Omental fat pad (tissue), 4 donors: Measurements from ENCODE around the gene CYGB. TPM values are rescaled to one million over a fixed set of nuclear protein-coding genes. Genes with fewer than 3 reads are reported as not detected.
"Not testable (repeated sequence)": the region's sequence is repeated elsewhere in the genome, so short reads cannot be mapped to it uniquely, and the experiment has no call there.

Experiments used
- ATAC-seq: fragments of 150-250 bp; one replicate; pipeline ENCODE4 v1.9.1; 2016; ENCODE audit warnings: mild to moderate bottlenecking, moderate library complexity; ENCODE audit not compliant: low FRiP score
- DNase-seq: peaks from one replicate; pipeline ENCODE4 v3.0.0-alpha.2; 2019; ENCODE audit warnings: low spot score
- total RNA-seq, 4 donors: library from RNA; depleted of rRNA; stranded (reverse); fragments of >200 nt; gene quantifications; one replicate each; pipeline ENCODE4 v1.1.0, GENCODE V29; 2016
- TF ChIP-seq, protein P1 (sequence below), 3 donors: fragments of 450-650 bp; IDR thresholded peaks; one replicate each; pipeline ENCODE4 v1.5.1; 2016 to 2017; ENCODE audit warnings: antibody characterized with exemption in 3 of 3, mild to moderate bottlenecking in 3 of 3, moderate library complexity in 2 of 3

CYGB gene
- total RNA-seq, 4 donors from 2014 or later = 18.9 to 46.2 (median 35.2) TPM

DNA sequence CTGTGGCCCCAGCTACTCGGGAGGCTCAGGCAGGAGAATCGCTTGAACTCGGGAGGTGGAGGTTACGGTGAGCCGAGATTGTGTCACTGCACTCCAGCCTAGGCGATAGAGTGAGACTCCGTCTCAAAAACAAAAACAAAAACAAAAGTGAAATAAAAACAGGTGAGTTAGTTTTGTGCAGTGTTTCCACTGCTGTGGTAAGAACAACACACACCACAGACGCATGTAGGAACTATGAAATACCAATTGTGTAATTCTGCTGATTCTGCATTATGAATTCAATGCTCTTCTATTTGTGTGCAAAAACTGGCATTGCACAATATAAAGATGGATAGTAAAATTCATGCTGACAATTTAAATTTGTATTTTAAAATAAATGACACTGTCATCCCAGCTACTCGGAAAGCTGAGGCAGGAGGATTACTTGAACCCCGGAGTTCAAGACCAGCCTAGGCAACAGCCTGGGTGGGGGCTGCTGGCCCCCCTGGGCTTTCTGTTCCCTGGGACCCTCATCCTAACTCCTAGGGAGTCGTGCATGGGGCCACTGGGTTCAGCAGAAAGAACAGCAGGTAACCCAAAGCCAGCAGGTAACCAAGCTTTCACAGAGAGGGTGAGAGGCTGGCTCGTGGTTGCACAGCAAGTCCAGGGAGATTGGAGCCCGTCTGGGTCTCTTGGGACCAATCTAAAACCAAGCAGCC is 25.7 kb downstream of the CYGB start:
- no peak for ATAC-seq
- DNase-seq = no peak
- TF ChIP-seq, protein P1, sequence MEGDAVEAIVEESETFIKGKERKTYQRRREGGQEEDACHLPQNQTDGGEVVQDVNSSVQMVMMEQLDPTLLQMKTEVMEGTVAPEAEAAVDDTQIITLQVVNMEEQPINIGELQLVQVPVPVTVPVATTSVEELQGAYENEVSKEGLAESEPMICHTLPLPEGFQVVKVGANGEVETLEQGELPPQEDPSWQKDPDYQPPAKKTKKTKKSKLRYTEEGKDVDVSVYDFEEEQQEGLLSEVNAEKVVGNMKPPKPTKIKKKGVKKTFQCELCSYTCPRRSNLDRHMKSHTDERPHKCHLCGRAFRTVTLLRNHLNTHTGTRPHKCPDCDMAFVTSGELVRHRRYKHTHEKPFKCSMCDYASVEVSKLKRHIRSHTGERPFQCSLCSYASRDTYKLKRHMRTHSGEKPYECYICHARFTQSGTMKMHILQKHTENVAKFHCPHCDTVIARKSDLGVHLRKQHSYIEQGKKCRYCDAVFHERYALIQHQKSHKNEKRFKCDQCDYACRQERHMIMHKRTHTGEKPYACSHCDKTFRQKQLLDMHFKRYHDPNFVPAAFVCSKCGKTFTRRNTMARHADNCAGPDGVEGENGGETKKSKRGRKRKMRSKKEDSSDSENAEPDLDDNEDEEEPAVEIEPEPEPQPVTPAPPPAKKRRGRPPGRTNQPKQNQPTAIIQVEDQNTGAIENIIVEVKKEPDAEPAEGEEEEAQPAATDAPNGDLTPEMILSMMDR (IDR thresholded peaks at IDR 0.05) = no peak

DNA sequence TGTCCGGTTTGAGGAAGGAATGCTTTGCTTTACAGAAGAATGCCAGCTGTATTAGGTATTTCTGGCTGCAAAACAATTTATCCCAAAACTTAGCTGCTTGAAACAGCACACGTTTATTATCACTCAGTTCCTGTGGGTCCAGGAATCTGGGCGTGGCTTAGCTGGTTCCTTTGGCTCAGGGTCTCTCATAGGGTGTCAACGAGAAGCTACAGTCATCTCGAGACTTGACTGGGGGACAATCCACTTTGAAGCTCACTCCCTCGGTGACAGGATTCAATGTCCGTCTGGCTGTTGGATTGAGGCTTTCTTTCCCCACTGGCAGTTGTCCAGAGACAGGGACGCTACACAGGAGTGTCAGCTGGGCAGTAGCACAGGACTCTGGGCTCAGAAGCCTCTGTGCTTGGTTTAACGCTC is 26.7 kb downstream of the CYGB start:
- DNase-seq (no peak), ATAC-seq (no peak)
- TF ChIP-seq, protein P1 (IDR thresholded peaks at IDR 0.05) = no peak

DNA sequence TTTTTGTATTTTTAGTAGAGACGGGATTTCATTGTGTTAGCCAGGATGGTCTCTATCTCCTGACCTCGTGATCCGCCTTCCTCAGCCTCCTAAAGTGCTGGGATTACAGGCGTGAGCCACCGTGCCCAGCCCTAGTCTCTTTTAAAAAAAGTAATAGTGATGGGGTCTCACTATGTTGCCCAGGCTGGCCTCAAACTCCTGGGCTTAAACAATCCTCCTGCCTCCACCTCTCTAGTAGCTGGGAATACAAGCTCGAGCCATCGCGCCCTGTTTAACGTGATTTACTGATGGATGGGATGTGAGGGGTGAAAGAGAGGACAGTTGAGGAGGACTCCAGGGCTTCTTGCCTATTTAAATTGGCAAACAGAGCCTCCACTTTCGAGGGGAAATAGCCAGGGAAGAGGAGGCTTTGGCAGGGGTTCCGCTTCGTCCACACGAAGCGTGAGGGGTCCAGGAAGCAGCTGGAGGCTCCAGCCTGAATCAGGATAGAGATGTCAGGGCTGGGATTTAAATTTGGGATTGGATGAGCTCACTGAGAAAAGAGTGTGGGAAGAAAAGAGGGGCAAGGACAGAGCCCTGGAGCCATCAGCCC is 28.9 kb downstream of the CYGB start:
- not testable (repeated sequence) for DNase-seq, ATAC-seq

DNA sequence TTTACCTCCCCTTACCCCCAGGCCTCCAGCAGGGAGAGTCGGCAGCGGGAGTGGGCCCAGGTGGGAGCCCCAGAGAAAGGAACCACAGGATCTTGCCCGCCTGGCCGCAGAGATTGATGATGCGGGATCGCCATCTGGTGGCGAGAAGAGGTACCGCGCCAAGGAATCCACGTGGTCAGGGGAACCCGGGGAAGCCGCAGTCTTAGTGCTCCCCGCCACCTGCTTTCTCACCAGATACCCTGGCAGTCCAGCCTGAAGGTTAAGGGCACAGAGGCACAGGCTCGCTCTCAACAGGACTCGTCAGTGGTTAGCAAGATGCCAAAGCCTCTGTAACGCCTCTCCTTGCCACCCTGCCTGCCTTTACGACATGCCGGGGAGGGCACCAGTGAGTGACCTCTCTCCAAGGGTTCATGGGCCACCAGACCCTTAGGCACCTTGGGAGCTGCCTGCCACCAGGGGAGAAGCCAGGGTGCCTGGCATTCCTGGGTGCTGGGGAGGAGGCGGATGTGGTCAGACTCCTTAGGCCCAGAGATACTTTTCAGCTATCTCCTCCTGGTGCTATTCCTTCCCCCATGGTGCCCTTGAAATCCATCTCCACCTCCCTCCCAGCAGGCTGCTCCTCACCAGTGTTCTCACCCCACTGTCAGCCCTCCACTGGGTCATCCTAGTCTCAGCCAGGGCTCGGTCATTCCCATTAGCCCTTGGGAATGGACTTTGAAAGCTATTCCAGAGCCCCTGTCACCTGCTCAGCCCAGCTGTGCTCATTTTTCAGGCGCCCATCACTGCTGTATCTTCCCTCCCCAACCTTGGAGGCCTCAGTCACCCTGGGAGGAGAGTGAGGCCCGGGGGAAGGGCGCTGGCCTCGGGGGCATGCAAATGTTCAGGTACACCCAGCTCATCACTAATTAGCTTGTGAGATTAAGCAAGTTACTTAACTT is 30.8 kb downstream of the CYGB start:
- TF ChIP-seq, protein P1 (IDR thresholded peaks at IDR 0.05) = peak in 2 of 3 donors; percentile 67 to 89
- ATAC-seq = peak; percentile 72
- DNase-seq = peak; percentile 93

DNA sequence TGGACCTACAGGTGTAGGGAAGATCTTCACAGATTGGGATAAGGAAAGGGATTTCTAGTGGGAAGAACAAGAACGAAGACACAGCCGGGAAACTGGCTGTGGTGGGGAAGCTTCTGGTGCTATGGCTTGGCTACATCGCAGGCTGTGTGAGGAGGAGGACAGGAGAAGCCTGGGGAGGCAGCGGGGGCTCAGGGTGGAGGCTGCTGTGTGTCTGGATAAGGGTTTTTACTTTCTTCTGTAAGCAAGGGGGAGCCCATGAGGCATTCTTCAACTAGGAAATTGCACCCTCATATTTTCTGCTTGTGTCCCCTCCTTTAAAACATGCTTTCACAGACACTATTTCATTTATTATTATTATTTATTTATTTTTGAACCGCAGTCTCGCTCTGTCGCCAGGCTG is 33.4 kb downstream of the CYGB start:
- ATAC-seq = no peak
- no peak for DNase-seq
- TF ChIP-seq, protein P1 (IDR thresholded peaks at IDR 0.05) = no peak

DNA sequence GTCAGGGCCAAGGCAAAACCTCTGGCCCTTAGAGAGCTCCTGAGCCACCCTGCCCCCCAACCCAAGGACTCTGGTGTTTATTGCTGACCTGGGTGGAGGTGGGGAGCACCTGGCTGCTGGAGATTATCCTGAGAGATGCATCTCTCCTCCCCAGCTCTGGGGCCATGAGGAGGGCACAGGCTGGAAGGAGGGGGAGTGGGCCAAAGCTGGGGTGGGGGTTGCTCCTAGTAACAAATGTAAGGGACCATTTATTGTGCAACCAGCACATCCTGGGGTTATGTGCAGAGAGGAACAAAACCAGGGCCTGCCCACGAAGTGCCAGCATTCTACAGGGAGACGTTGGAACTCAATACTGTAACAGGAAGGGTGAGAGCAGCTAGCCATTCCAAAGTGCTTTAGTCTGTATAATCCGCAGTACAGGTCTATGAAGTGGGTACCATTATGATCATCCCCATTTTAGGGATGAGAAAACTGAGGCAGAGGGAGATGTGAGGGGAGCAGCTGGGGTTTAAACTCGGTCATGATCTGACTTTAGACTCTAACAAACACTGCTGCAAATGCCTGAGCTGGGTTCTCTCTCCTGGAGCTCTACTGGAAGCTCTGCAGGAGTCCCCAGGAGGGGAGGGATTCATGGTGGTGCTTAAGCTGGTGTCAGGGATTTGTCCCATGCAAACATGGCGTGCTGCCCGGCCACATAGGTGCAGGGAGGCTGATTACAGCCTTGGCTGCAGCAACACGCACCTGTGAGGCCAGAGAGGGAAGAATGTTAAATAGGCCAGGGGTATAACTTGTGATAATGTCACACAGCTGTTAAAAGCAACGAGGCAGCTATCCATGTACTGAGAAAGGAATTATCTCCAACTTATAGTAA is 34.9 kb downstream of the CYGB start:
- DNase-seq = no peak
- ATAC-seq = no peak
- TF ChIP-seq, protein P1 (IDR thresholded peaks at IDR 0.05) = no peak
